Renal cortical epithelial cell (primary cell): ENCODE measurements around the gene COL27A1. TPM values are rescaled to one million over a fixed set of nuclear protein-coding genes. Genes with fewer than 3 reads are reported as not detected.

ENCODE experiments used
- DNase-seq: peaks from one replicate; pipeline ENCODE4 v3.0.0-alpha.2; 2011; ENCODE audit warnings: low read depth
- total RNA-seq: library from RNA; depleted of rRNA; stranded (reverse); fragments of >200 nt; gene quantifications from 2 replicates; pipeline ENCODE4 v1.2.3, GENCODE V29; 2014

Gene COL27A1
- 4.3 and 48.4 TPM in 2 replicates for total RNA-seq

DNA sequence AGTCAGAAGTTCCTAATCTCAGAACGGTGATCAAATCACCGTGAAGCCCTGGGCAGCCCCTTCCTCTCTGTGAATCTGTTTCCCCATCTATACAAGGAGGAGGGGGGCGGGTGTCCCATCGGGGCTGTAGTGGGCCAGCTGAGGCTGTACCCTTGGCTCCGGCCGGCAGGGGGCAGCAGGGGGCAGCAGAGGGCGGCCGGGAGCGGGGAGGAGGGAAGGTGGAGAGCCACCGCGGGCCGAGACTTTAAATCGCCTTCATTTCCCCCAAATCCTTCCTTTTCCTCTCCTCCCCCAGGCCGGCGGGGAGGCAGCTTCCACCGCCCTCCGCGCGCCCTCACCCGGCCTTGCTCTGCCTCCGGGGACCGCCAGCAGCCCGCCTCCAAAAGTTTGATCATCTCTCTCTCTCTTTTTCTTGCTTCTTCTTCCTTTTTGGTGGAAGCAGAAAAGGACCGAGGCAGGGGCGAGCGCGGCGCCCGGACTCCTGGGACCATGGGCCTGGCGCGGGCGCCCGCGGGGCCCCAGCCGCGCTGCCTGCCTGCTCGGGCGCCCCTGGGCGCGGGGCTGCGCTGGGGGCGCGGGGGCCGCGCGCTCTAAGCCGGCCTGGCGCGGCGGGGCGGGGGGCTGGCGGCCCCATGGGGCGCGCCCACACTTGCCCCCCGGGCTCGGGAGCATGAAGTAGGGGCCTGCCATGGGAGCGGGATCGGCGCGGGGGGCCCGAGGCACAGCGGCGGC is at the start of gene COL27A1:
COL27A1 (plus strand) TSS at position 275 of the 732 bp plus-strand sequence; CDS start at position 689, 414 bp downstream.
- no peak for DNase-seq

DNA sequence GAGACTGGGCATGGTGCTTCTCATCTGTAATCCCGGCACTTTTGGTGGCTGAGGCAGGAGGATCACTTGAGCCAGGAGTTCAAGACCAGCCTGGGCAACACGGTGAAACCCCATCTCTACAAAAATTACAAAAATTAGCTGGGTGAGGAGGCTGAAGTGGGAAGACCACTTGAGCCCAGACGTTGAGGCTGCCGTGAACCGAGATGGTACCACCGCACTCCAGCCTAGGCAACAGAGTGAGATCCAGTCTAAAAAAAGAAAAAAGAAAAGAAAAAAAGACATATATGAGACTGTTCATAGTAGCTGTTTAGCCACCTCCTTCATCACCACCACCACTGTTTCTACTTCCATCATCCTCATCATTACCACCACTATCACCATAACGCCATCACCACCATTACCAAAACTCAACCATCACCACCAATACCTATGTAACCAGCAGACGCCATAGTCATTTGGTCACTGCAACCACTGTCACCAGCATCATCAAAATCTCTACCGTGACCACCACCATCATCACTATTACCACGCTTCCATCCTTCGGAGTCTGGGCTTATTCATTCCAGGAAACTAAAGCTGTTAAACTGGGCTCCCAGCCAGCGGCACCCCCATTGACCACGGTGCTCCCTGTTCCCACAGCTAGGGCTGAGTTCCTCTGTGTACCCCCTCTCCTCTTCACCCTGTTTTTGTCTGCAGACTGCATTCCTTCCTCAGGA is 47.9 kb upstream of the COL27A1 start:
- no peak for DNase-seq

DNA sequence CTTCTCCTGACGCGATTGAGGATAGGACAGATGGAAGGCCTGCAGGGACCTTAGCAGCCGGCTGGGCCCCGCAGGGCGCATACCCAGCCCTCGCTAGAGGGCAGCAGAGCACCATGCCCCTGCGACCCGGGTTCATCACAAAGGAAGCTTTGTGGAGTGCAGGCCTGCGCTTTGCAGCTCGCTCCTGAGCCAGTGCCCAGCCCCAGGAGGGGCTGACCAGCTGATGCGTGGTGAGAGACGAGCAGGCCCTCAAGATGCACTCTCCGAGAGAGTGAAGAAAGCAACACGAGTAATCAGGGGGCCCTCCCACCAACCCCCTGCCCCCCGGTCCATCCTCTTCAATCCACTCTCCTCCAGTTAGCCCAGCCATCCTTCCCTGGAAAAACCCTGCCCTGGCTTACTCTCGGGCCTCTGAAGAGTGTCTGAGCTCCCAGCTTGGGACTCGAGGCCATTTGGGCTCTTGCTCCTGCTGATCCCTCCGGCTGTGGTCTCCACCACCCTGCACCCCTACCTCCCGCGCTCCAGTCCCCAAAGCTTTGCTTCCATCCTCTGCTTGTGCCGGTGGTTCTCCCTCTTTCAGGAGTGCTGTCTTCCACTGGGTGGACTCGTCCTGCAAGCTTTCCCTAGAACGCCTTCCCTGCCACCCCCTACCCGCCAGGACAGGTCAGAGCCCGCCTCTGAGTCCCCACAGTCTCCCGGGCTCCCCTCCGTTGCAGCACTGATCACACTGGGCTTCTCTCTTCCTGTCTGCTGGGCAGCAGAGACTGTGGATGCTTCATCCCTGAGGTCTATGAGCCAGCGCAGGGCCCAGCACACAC is 47.1 kb upstream of the COL27A1 start:
- DNase-seq = peak; percentile 57

DNA sequence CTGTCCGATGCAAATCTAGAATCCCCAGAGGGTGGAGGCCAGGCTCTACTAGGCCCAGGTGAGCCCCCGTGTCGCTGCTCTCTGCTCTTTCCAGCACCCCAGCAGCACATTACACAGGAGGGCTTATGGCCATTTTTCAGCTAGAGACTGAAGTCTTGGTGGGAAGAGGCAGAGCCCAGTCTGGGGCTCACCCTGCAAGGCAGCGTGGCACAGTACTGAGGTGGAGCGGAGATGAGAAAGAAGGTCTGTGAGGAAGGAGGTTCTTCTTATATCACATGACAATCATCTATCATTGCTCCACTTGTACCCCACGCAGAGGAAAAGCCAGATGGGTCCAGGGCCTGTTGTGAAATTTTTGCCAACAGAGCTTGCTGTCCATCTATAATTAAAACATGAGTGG is 46.2 kb upstream of the COL27A1 start:
- DNase-seq = no peak

DNA sequence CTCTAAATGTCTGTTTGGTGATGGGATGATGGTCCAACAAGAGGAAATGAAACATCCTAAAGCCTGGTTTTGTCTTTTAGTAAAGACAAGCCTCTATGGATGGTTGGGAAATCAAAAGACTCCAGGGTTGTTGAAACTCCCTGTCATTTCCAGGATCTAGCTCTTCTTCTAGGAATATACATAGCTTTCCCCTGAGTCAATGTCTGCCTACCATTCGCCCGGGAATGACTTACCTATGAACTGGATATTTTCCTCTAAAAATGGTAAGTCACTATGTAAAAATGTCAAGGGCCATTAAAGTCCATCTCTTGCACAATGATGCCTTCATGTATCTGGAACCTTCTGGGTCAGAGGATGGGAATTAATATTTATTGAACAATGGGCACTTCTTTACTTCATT is 45.2 kb upstream of the COL27A1 start:
- DNase-seq = peak; percentile 98

DNA sequence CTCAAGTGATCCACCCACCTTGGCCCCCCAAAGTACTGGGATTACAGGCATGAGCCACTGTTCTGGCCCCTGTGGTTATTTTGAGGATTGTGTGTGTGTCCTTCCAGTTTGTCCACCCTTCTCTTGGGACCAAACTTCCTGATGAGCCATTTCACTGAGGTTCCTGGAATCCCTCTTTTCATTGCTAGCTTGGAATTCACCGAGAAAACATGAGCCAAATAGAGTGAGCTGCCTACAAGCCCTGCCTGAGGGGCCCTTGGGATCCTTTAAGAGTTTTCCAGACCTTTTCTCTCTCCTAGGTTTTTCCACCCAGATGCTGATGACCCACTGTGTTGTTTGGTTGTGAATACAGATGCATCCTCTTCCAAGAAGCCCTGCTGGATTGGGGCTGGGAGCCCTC is 43.0 kb upstream of the COL27A1 start:
- no peak for DNase-seq

DNA sequence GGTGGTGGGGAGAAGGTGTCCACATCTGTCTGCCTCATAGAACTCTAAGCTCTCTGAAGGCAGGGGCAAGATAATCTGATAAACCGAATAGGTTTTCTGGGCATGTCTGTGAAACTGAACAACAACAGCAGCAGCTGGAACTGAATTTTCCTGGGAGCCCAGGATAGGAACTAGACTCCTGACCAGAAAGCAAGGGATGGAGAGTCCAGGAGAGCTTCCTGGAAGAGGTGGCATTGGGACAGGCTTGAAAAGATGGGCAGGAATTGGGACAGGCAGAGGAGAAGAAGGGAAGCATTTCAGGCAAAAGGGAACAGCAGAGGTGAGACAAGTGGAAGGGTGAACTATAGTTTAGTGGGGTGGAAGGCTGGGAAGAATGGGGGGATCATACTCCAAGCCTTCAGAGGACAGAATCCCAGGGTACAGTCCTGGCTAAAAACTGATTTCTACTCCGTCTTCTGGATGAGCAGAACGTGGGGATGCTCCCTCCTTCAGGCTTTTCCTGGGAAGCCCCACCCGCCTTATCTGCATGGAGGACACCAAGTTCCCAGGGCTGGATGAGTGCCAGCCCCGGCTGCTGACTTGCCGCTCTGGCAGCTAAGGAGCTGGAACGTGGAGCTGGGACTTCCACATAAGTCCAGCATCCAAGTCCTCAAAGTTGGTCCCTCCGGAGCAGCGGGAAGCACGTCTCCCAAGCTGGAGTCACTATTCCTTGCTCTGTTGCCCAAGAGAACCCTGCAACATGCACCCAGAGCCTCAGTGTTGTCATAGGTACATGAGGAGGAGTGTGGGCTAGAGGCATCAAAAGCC is 42.4 kb upstream of the COL27A1 start:
- peak; percentile 66 for DNase-seq

DNA sequence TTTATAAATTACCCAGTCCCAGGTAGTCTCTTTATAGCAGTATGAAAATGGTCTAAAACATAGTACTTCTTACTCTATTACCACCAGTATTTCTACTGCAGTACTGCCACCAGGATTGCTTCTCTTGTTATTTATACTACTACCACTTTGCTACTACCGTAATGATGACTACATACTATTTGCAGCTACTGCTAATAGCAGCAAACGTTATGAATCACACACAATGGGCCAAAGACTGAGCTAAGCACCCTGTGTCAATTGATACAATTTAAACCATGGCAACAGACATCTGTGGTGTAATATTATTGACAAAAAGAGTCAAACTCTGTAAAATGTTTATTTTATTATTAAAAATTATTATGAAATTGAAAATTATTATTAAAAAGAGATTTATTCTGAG is 41.0 kb upstream of the COL27A1 start:
- peak; percentile 54 for DNase-seq

DNA sequence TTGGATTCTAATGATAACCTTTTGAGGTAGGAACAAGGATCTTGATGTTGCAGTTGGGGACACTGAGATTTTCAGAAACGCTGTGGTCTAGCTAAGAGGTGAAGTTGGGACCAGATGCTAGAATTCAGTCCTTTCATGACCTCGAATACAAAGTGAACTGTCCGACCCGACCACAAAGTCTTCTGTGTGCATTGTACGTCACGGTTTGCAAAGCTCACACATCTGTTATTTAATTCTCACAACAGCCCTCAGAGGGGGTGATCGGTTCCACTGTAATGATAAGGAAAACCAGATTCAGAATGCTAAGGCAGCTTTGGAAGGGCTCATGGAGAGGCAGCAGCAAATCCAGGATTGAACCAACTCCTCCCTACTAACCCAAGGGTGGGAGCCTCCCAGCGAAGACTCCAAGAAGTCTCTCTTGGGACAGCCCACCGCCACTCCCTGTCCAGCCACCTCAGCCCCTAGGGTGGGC is 39.6 kb upstream of the COL27A1 start:
- no peak for DNase-seq

DNA sequence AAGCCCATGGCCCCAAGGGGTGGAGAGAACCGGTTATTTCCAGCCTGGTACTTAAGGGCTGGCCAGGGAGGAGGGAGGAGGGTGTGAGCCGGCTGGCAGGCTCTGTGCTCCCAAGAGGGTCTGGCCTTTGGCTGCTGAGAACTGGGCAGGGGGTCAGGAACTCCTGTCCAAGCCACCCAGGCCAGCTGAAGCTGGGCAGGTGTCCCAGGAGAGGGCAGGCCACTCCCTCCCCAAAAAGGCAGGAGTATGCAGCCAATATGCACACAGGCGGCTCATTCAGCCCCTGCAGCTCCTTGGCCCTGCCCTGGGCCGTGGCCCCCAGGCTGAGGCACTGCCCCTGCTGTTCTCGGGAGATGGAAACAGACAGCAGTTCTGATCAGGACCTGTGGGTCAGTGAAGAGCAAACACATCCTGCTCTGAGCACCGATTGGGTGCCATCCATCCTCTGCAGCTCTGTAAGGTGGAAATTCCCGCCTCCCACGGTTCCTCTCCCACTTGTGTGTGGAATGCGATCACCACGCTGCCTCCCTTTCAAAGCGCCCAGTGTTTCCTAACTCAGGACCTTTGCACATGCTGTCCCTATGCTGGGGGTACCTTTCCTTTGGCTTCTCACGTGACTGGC is 39.1 kb upstream of the COL27A1 start:
- DNase-seq = no peak

DNA sequence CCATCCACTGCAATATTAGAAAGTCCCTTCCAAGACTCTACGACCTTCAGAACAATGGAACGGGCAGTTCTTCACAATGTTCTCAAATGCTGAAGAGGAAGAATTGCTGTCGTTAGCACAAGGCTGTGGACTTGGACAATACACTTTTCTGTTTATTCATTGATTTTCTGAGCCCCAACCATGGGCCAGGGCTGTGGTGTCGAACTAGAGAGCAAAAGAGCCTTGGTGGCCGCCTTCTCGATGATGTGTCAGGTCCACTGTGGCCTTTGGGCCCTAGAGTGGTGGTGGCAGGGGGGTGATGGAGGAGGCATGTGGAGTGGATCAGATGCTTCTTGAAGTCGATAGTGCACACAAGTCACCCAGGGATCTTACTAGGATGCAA is 37.7 kb upstream of the COL27A1 start:
- no peak for DNase-seq

DNA sequence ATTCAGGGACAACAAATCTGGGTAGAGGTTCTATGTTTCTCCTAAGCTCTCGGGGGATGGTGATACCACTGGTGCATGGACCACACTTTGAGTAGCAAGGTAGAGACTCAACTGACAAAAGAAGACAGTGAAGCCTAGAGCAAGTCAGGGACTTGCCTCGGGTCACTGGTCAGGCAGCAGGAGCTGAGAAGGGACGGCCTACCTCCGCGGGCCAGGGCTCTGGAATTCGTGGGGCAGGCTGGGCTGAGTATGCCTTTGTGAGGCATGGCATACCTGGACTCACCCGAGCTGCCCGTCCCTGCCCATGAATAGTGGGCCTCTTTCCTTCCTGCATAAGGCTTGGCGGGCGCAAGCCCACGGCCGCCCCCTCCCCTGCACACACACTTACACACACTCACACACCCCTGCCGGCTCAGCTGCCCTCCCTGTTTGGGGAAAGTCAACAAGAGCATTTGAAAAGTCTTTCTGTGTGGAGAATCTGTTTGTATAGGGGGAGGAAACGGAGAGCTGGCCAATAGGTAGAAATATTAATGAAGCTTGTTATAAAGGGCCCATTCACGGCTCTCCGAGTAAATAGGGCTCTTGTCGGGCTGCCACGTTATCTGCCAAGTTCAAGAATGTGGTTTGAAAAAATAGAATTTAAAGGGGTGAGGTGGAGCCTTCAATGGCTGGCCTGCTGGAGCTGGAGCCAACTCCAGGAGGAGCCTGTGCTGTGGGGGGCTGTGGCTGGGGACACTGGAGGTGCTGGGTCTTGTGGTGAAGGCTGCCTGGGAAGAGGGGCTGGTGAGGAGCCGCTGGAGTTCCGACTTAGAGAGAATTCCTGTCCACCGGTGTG is 37.1 kb upstream of the COL27A1 start:
- peak; percentile 31 for DNase-seq

DNA sequence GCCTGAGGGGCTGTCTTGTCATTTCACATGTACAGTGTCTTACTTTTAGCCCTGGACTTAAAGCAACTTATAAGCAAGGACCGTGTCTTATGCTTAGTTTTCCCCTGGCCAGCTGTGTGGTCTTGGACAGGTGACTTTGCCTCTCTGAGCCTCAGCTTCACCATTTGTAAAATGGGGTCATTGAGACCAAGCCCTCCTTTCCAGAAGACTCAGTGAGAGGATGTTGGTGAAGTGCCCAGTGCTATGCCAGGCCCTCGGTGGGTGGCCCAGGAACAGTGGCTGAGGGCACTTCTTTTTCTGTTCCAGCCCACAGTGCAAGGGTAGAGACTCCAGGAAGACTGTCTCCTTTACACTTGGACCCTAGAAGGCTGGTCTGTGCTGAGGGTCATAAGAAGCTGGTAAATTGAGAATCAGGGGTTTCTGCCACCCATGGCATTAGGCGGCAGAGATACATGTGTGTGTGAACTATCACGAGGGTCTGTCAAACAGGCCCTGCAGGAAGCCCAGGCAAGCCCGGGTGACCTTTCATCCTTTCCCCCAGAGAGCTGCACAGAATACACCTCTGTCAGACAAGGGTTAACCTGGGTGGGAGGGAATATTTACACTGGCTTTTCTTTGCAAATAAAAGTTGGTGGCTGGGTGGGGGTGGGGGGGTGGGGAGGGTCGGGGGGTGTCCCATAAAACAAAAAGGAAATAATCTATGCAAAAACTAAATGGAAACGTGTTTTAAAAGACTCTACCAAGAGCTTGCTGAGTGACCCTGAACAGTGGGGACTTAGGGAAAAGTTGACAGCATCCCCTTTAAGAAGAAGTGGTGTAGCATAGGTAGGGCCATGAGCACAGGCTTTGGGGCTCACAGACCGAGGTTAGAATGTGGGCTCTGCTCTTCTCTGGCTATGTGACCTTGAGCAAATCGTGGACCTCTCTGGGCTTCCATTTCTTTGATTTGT is 35.8 kb upstream of the COL27A1 start:
- DNase-seq = no peak

DNA sequence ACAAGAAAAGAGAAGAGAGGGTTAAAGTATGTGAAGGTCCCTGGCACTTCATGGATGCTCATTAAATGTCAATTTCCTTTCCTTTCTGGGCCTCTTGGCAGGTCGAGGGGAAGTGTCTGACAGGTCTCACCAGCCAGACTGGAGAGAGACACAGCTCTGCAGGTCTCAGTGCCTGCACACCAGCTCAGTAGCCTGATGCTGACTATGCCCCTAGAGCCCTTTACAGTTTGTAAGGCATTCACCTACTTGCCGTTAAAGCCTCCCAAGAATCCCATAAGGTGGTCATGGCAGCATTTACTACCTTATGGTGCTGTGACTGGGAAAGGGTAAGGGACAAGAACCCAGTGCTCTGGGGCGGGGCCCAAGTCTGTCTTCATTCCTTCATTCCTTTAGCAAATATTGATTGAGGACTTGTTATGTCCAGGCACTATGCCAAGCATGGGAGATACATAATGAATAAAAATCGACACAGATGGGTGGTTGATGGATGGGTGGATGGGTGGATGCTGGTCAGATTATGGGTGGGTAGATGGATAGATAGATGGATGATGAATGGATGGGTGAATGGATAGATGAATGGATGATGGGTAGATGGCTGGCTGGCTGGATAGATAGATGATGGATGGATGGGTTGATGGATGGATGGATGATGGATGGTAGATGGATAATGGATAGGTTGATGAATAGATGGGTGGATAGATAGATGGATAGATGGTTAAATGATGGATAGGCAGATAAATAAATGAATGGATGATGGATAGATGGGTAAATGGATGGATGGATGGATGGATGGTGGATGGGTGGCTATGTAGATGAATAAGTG is 34.9 kb upstream of the COL27A1 start:
- no peak for DNase-seq

DNA sequence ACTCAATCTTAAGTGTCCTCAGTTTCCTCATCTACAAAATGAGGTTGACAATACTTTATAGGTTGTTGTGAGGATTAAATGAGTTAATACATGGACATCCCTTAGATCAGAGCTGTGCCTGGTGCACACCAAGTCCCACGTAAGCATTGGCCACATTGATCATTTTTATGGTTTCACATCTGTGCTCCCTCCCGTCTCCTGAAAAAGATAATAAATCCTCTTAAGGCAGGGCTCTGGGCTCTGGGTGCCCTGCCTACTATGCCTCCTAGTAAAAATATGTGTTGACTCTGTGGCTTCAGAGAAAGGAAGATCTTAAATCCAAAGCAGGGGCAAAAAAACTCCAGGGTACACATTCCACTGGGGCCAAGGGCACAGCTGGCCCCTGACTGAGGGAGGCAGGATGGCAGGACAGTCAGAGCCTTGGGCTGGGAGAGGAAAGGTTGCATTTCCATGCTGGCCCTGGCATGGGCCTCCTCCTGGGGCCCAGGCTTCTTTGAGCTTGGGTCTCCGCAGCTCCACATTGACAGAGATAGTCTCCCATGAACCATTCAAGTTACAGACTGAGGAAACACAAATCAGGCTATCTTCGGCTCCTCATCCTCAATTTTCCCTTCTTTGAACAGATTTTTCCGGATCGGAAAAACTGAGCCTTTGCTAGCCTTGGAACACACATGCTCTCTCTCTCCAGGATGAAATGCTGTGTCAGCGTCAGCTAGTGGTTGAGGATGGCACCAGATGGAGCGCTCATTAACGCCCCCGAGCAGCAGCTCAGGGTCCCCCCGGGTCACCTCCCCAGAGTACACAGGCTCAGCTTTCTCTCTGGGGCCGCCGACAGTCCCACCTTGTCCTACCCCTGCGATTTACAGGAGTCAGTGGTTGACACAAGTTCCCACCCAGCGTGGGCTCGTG is 33.9 kb upstream of the COL27A1 start:
- DNase-seq = no peak

DNA sequence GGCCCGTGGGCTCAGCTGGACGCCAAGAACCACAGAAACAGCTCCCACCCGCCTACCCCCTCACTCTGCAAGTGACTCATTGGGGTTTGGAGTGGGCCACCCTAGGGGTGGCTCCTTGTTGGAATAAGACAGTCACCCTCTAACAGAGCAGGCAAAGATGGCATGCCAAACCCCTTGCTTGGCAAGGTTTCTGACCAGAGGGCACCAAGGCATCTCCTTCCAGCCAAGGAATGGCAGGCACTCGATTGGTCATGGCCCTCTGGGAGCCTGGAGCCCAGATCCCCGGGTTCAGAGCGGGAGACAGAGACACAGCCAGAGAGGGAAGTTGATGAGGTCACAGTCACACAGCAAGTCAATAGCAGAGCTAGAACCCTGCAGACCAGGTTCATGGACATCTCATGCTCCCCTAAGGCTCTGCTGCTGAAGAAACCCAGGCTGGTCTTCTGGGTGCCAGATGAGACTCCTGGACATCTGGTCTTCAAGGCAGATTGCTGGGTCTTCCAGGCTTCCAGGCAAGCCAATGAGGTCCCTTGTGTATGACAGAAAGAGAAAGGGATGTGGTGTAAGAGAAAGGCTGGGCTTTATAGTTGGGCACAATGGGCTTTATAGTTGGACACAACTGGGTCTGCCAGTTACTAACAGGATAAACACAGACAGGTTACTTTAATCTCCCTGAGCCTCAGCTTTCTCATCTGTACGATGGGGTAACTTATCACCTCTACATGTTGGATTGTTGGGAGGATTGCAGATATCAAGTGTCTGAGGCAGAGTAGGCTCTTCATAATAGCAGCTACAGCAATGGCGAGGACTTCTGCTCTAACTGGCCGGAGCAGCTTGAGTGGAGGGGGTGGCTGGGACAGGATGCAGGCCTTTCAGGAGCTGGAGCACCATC is 33.0 kb upstream of the COL27A1 start:
- no peak for DNase-seq
